Transverse colon (tissue), 4 donors: Measurements from ENCODE around the gene ZNRF3.

Source experiments
- POLR2AphosphoS5 ChIP-seq, 3 donors: sonication (generic); formaldehyde crosslinking; IDR thresholded peaks; one replicate each; pipeline ENCODE4 v1.6.1; 2016; ENCODE audit warnings: antibody characterized with exemption in 3 of 3
- TF ChIP-seq, protein P1 (sequence below), 5 experiments: fragments of 200-600 bp in 3 of 5; fragments of 450-650 bp in 2 of 5; sonication (generic) in 3 of 5; IDR thresholded peaks; 1 replicate in 2 of 5; 2 replicates in 3 of 5; pipeline ENCODE4 v1.5.1; 2016 to 2017; ENCODE audit warnings: antibody characterized with exemption in 5 of 5, inconsistent platforms in 3 of 5, mild to moderate bottlenecking in 2 of 5, moderate library complexity in 1 of 5

DNA sequence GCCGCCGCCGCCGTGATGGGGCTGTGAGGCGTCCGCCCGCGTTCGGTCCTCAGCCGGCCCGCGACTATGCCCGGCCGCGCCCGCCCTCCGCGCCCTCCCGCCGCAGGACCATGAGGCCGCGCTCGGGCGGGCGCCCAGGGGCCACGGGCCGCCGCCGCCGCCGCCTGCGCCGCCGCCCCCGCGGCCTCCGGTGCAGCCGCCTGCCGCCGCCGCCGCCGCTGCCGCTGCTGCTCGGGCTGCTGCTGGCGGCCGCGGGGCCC is 215 bp downstream of the ZNRF3 start:
- TF ChIP-seq, protein P1, sequence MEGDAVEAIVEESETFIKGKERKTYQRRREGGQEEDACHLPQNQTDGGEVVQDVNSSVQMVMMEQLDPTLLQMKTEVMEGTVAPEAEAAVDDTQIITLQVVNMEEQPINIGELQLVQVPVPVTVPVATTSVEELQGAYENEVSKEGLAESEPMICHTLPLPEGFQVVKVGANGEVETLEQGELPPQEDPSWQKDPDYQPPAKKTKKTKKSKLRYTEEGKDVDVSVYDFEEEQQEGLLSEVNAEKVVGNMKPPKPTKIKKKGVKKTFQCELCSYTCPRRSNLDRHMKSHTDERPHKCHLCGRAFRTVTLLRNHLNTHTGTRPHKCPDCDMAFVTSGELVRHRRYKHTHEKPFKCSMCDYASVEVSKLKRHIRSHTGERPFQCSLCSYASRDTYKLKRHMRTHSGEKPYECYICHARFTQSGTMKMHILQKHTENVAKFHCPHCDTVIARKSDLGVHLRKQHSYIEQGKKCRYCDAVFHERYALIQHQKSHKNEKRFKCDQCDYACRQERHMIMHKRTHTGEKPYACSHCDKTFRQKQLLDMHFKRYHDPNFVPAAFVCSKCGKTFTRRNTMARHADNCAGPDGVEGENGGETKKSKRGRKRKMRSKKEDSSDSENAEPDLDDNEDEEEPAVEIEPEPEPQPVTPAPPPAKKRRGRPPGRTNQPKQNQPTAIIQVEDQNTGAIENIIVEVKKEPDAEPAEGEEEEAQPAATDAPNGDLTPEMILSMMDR (IDR thresholded peaks at IDR 0.05) = no peak
- TF ChIP-seq POLR2AphosphoS5 (IDR thresholded peaks at IDR 0.05) = no peak
